Fibroblast of gingiva (primary cell): ENCODE measurements around the gene AMOT.
"Not testable (repeated sequence)": the region's sequence is repeated elsewhere in the genome, so short reads cannot be mapped to it uniquely, and the experiment has no call there.

Source experiments
- DNase-seq: peaks from one replicate; pipeline ENCODE4 v3.0.0-alpha.2; 2011; ENCODE audit warnings: low read depth

Gene AMOT

GRCh38 chrX:112840382-112841113 is at the start of gene AMOT:
Gene AMOT, minus strand, starts transcription at chrX:112840831. Its CDS starts 17,705 bp downstream, at chrX:112823126.
- peak; percentile 60 for DNase-seq

GRCh38 chrX:112889400-112889799 is 48.8 kb upstream of the AMOT start:
- no peak for DNase-seq

- no peak for DNase-seq
These were observed 48.3 kb upstream of the AMOT start for GRCh38 chrX:112888916-112889315.

- DNase-seq: no peak
These were observed 37.1 kb upstream of the AMOT start for GRCh38 chrX:112877771-112878173.

GRCh38 chrX:112874614-112875013 is 34.0 kb upstream of the AMOT start:
- DNase-seq: no peak

- DNase-seq: peak; percentile 69
These were observed 33.5 kb upstream of the AMOT start for GRCh38 chrX:112874175-112874574.

- no peak for DNase-seq
These were observed 28.0 kb upstream of the AMOT start for GRCh38 chrX:112868586-112868985.

DNA sequence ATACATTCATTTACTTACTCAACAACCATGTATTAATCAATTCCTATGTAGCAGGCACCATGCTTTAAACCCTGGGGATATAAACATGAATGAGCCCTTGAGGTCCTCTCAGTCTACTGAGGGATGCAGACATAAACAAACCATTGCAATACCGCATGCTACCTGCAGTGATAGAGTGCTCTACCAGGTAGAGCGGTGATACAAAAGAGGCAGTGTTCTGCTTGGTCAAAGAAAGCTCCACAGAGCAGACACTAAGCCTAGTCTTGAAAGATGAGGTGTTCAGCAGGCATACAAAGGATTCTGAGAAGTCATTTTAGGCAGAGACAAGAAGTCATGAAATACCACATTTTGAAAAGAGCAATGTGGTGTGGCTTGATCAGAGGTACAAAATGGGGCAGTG is 26.9 kb upstream of the AMOT start:
- no peak for DNase-seq

GRCh38 chrX:112866175-112866574 is 25.5 kb upstream of the AMOT start:
- no peak for DNase-seq

- DNase-seq: no peak
These were observed 24.9 kb upstream of the AMOT start for GRCh38 chrX:112865464-112866025.

GRCh38 chrX:112863850-112864249 is 23.2 kb upstream of the AMOT start:
- peak; percentile 1 for DNase-seq

DNA sequence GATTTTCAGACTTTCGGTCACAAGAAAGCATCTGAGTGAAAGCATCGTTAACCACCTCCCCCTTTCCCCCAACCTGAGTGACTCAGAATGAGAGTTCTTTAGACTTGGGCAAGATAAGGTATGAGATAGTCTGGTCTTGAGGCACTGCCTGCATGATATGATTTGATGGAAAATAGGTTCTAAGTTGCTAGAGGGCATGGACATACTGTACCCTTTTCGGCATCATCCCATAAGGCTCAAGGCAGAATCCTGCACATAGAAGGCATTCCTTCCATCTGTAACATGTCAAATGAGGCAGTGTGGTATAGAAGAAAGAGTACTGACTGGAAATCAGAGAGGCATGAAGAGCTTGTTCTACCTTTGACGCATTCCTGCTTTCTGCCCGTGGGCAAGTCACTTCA is 16.8 kb upstream of the AMOT start:
- DNase-seq: no peak

GRCh38 chrX:112854901-112855300 is 14.3 kb upstream of the AMOT start:
- not testable (repeated sequence) for DNase-seq

DNA sequence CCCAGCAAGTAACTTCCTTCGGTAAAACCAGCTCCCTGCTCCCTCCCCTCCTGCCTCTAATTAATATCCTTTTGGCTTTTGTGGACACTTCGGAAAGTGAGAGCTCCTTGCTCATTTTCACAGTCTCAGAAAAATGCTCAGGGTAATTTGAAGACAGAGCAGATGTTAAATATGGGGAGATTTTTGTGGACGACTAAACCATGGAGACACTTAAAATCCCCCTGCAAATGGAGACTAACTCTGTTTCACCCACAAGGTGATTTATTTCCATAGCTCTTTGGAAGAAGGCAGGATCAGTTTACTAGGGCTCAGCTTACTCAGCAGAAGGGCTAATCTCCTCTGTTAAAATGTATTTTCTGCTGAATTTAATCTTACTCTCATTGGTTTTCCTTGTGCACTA is 12.2 kb upstream of the AMOT start:
- no peak for DNase-seq

- DNase-seq: peak; percentile 71
These were observed 11.2 kb upstream of the AMOT start for GRCh38 chrX:112851806-112852205.

- no peak for DNase-seq
These were observed 10.6 kb upstream of the AMOT start for GRCh38 chrX:112851161-112851779.

- DNase-seq: no peak
These were observed 8.4 kb upstream of the AMOT start for GRCh38 chrX:112849016-112849415.

- no peak for DNase-seq
These were observed 6.2 kb upstream of the AMOT start for GRCh38 chrX:112846782-112847181.

DNA sequence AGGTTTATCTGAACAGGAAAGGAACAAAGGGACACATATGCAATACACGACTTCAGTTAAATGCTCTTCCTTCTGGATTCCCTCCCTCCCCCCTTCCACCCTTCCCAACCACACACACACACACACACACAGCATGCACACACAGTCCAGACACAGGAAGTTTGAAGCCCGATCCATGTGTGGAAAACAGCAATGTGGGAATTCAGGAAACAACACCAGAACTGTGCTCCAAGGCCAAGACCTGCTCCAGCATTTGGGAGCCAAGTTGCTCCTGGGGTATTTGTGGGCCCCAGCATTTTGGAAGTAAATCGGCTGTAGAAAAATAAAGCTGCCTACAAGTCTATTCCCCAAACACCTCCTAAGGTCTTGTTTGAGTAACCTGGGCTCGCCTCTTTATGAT is 5.6 kb upstream of the AMOT start:
- DNase-seq: no peak

DNA sequence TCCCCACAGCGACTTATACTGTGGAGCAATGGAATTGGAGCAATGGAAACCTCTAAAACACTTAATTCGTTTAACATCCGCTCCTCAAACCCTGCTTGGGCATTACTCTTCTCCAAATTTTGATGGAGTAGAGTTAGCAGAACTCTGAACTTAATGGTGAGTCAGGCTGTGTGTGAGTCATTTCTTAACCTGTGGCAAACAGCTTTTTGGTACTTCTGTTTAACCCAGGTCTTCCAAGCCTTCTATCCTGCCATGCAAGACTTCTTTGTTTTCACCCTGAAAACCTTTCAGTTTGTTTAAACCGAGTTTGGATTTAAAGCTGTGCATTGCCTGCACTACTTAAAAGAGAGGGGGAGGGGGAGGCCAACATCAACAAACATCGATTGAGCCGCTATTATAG is 3.6 kb upstream of the AMOT start:
- DNase-seq: no peak

GRCh38 chrX:112841820-112842157 is 1.2 kb upstream of the AMOT start:
- no peak for DNase-seq

- peak; percentile 86 for DNase-seq
These were observed 636 bp upstream of the AMOT start for GRCh38 chrX:112841114-112841819.

DNA sequence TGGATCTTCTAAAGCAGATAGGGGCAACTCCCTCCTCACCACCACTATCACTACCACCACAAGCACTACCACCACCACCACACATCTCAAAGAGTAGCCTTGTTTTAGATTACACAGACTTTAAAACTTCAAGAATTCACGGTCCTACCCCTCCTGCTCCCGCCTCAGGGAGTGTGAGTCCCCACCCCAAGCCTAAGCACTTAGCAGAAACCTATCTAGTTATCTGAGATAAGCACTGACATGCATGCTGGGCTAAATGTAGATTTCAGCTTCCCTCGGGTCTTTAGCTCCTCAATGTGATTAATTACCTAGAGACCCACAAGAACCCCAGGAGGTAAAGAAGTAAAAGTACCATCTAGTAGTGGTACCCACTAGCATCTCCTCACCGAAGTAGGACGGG is 775 bp downstream of the AMOT start:
- no peak for DNase-seq
